UCSD-AML1 (cell line): ENCODE data around the gene NKX1-2.
"Not testable (repeated sequence)": the region's sequence is repeated elsewhere in the genome, so short reads cannot be mapped to it uniquely, and the experiment has no call there.

Source experiments
- DNase-seq: peaks from one replicate; lab custom pipeline; 2025; ENCODE audit not compliant: unreplicated experiment; lab: John Stamatoyannopoulos, UW

The NKX1-2 gene

DNA sequence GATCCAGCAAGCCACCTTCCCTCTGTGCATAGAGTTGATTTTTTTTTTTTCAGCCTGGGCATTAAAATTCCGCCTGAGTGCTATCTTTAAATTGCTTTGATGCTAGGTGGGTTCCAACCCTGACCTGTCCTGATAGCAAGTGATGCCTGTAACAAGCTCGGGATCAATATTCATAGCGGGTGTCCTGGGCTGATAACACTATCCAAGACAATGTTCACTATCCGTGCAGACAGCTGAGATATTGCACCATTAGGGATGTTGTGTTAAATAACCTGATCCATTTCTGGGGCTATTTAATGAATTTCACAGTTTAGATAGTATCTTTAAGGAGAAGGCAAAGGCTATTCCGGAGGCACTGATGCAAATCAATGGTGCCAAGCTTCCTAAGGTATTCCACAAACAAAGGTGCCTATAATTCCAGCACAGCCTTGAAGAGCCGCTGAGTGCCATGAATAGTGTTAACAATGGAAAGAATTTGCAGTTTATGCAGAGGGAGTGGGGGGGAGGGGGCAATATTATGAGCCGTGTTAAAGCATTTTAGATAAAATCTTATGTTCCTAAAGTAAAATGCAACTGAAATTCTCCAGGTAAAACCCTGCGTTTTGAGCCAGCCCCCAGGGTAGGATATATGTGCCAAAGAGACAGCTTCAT, 4.2 kb upstream of the NKX1-2 start:
- no peak for DNase-seq

DNA sequence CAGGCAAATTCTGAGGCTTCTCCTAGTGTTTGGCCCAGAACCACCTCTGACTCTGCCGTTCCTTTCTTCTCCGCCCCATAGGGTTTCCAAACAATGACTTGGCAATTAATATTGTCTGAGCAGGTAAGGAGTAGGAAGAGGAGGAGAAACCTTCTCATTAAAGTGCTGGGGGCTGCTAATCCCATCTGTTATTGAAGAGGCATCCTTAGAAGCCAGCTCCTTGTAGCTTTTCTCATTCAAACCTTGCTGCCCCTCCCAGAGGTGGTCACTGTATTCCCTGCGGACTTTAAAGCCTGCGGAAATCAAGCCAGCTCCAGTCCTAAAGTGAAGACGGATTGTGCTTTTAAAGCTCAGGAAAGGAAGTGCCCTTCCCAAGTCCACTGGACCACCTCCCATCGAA, 1.4 kb upstream of the NKX1-2 start:
- no peak for DNase-seq

DNA sequence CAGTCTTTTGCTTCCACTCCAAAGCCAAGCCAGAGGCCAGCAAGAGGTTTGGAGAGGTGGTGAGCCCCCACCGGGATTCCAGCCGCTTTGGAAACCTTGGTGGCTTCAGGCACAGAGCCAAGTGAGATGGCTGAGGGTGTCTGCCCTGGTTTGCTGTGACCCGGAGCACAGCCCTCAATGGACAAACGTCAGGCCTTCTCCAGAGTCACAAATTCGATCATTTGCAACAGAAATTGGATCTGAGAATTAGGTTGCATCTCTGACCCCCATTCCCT, 885 bp upstream of the NKX1-2 start:
- no peak for DNase-seq

DNA sequence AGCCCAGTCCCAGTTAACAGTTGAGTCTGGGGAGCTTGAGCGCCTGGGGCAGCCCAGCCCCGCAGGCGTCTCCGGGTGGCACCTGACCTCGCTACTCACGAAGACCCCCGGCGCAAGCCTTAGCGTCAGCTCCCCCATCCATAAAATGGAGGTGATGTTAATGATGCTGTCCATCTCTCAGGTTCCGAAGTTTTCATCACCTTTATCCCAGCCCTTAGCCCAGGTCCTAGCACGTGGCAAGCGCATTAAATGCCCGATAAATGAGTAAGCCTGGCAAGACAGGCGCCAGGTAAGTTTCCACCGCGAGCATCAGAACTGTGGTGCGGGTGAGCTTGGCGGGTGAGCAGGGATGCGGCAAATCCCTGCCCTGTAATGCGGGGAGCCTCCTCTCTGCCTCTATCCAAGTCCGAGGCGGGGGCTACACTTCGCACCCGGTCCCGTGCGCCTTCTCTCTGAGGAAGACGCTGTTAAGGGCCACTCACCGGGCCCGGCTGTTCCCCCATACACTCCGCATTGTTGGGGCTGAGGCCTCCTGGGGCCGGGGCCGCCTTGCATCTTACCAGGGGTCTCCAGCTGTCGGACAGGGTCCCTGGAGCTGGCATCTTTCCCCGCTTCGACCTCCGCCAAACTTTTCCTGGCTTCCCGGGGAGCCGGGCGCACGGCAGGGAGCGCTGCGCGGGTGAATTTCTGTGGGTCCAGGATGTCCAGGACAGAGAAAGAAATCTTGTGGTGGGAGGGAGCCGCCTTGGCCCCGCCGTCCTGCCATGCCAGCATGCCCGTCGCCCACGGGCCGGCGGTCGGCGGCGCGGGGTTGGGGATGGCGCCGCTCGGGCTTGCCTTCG, 444 bp downstream of the NKX1-2 start:
- DNase-seq = no peak

DNA sequence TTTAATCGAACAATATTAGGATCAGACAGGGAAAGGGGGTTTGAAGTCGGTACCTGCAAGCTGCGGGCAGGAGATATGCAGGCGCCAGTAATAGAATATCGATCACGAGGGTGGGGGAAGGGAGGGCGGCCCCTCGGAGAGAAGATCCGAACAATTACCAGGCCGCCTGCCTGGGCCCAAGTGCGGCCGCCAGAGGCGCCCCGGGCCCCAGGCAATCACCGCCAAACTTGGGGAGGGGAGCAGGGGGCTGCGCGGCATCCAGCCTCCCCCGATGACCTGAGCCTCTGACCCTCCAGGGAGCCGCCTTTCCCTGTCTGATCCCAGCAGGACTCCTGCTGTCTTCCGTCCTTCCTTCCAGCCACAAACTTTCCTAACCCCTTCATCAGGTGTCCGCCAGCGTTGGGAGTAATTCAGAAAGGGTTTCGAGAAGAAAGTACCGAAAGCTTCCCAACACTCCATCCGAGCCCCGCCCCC, 1.1 kb downstream of the NKX1-2 start:
- DNase-seq = no peak

DNA sequence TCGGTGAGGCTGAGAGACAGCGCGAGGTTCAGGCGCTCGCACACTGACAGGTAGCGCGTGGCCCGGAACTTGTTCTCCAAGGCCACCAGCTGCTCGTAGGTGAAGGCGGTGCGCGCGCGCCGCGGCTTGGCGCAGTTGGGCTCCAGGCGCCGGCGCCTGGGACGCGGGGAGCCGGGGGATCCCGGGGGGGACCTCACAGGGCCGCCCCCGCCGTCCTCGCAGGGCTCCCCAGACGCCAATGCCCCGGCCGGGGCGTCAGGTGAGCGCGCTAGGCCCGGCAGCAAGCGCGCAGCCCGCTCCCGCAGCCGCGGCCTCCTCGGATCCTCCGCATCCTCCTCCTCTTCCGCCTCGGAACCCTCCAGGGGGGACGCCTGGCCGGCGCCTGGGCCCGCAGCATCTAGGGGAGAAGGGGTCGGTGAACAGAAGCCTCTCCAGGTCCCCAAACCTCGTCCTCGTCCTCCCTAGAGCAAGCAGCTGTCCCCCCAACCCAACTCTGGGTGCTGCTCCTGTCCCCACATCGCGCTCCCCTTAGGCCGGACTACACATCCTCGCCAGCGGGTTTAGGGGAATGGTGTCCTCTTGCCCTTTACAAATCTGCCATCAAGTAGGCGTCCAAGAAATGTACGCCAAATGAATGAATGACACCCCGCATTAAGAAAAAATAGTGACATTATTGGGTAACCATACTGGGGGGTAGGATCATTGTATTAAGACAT, 1.9 kb downstream of the NKX1-2 start:
- no peak for DNase-seq

DNA sequence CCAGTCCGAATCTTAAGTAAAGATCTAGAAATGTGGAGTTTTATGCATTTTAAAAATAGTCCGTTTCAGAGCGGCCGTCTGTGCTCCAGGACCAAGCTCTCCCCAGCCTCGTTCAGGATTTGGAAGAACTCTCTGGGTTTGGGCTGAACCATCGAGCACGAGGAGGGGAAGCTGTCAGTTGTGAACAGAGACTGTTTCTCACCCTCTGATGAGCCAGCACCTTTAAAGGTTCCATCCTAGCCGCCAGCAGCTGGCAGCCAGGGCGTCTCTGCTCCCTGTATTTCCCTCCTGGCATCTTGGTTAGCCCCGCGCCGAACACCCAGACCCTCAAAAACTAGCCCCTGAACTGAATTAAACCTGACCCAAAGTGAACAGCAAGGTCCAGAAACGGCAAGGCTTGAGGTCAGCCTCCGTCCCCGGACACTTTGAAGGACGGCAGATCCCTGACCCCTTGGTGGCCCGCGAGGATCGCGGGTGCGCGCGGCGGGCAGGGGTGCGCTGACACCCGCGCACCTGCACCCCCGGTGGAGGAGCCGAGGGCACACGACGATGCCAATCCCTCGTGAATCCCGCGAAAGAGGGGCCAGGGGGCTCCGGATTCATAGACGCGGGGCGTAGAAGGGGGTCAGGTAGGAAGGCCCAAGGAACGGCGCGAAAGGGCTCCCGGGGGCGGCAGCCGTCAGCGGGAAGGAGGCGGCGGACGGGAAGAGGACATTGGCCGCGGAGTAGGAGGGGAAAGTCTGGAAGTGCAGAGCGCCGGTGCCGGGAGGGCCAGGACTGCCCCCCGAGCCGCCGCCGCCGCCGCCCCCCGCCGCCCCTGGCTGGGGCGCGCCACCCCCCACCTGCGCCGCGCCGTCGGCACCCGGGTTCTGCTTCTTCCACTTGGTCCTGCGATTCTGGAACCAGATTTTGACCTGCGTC, 2.7 kb downstream of the NKX1-2 start:
- DNase-seq = no peak

DNA sequence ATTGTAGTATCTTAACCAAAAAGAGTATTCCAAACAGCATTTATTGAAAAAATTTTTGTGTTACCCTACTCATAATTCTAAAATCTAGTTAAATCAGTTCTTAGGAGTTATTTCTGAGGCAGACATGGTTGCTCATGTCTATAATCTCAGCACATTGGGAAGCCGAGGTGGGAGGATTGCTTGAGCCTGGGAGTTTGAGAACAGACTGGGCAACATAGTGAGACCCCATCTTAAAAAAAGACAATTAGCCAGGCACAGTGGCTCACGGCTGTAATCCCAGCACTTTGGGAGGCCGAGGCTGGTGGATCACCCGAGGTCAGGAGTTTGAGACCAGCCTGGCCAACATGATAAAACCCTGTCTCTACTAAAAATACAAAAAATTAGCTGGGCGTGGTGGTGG, 8.1 kb downstream of the NKX1-2 start:
- DNase-seq = not testable (repeated sequence)

DNA sequence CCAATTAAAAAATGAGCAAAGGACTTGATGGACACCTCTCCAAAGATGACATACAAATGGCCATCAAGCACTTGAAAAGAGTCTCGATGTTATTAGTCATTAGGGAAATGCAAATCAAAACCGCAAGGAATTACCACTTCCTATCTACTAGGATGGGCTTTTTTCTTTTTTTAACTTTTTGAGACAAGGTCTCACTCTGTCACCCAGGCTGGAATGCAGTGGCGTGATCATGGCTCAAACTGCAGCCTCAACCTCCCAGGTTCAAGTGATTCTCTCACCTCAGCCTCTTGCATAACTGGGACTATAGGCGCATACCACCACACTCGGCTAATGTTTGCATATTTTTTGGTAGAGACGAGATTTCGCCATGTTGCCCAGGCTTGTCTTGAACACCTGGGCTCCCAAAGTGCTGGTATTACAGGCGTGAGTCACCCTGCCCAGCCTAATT, 13.6 kb downstream of the NKX1-2 start:
- no peak for DNase-seq

DNA sequence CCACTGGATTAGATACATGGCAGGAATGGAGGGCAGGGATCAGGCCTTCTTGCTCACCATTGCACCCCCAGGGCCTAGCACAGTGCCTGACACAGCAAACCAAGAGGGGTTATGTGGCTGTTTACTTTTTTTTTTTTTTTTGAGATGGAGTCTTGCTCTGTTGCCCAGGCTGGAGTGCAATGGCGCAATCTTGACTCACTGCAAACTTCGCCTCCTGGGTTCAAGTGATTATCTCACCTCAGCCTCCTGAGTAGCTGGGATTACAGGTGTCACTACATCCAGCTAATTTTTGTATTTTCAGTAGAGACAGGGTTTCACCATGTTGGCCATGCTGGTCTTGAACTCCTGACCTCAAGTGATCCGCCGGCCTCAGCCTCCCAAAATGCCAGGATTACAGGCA, 14.2 kb downstream of the NKX1-2 start:
- DNase-seq = not testable (repeated sequence)

DNA sequence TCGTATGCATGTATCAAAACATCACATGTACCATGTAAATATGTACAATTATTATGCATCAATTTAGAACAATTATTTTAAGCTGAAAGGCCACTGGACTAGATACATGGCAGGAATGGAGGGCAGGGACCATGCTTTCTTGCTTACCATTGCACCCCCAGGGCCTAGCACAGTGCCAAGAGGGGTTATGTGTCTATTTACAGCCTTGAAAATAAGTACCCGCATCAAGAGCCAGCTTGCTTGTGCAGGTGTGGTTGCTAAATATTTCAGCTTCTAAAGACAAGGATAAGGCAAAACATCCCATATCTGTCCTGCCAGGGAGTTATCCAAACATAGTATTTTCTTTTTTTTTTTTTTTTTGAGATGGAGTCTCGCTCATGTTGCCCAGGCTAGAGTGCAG, 16.4 kb downstream of the NKX1-2 start:
- DNase-seq = no peak

DNA sequence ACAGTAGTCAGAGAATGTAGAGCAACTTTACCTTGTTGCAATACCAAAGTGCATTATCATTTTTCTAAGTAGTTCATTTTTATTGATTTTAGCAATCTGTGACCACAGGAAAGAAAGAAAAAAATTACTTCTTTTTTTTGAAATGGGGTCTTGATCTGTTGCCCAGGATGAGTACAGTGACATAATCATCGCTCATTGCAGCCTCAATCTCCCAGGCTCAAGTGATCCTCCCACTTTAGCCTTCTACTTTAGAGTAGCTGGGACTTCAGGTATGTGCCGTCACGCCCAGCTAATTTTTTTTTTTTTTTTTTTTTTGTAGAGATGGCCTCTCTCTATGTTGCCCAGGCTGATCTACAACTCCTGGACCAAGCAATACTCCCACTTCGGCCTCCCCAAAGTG, 19.8 kb downstream of the NKX1-2 start:
- no peak for DNase-seq

DNA sequence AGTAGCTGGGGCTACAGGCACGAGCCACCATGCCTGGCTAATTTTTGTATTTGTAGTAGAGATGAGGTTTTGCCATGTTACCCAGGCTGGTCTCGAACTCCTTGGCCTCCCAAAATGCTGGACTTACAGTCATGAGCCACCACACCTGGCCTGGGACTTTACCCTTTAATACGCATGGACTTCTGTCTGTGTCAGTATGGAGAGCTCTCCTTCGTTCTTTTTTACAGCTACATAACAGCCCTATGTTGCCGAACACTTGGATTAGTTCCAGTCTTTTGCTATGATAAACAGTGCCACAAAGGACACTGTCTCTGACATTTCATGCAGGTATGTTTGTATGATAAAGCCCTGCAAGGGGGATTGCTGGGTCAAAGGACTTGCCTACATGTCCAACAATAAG, 20.3 kb downstream of the NKX1-2 start:
- no peak for DNase-seq

DNA sequence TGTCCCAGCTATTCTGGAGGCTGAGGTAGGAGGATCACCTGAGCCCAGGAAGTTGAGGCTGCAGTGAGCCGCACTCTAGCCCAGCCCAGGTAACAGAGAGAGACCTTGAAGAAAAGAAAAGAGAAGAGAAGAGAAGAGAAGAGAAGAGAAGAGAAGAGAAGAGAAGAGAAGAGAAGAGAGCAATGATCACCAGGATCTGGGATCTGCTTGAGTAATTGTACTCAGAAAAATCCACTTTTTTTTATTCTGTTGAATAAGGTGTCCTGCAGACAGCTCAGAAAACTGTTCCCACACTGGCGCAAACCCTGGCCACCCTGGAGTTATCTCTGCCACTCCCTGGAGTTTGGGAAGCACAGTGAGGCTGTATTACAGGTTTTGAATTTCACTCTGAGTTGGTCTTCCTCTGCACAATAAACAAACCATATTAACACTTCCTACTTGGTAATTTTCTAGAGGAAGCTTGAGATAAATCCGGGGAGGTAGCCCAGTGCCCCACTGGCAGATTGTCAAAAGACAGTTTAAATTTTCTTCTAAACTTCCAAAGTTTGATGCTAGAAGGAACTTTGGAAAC, 21.5 kb downstream of the NKX1-2 start:
- no peak for DNase-seq

DNA sequence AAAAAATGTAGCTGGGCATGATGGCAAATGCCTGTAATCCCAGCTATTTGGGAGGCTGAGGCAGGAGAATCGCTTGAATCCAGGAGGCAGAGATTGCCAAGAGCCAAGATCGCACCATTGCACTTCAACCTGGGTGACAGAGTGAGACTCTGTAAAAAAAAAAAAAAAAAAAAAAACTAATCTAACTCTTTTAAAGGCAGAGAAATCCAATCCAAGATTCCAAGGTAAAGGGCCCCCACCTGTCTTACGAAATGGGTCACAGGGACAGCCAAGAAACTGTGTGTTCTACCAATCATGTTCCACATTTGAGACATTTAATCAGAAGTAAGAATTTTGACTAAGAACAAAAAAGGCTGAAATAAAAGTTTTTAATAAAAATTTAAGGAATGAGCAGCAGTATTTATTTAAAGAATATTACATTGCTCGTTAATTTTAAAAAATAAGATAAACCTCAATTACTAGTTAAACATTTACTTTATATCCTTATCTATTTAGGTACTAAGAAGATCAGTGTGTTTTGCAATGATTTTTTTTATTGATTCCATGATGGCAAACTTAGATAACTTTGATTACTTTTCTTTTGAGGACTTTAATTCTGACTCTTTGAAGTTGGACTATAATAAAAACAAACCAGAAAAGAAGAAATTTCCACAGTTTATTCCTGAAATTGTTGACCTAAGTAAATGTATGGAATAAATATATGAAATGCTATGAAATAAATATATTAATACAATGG, 24.4 kb downstream of the NKX1-2 start:
- DNase-seq = no peak

DNA sequence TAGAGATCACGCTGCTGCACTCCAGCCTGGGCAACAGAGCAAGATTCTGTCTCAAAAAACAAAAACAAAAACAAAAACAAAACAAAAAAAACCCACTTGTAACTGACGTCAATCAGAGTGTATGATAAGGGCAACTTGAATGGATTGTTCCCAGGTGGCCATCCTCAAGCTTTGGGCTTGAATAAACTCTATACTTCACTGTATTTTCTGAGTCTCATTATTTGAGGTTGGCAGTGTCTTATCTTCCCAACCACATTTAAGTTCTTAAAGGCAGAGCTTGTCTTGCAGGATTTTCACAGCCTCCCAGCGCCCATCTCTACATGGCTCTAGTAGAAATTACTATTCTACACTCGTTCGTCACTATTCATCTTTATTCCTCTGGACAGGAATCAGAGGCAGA, 26.0 kb downstream of the NKX1-2 start:
- no peak for DNase-seq

DNA sequence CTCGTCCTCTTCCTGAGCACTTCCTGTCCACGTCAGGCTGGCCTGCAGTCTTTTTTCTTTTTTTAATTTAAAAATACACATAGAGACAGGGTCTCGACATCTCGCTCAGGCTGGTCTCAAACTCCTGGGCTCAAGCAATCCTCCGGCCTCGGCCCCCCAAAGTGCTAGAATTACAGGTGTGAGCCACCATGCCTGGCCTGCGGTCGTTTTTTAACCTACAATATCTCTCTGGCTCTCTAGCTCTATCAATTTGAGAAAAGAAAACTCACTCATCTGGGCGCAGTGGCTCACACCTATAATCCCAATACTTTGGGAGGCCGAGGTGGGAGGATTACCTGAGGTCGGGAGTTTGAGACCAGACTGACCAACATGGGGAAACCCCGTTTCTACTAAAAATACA, 27.1 kb downstream of the NKX1-2 start:
- DNase-seq = no peak

DNA sequence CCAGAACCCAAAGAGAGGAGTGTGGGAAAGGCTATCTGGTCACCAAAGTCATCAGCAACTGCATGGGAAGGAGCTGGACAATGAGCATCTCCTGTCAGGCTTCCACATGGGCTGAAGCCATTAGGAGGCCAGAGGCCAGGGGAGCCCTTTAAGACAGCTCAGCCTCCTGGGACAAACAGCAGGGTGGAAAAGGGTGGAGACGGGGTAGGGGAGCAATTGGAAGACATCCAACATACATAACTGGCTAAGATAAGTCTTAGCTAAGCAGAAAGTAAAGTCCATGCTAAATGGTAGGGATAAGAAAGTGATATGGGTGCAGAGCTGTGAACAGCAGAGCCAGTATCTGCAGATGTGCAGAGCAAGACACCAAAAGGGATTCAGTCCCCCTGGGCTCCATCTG, 29.6 kb downstream of the NKX1-2 start:
- DNase-seq = no peak

DNA sequence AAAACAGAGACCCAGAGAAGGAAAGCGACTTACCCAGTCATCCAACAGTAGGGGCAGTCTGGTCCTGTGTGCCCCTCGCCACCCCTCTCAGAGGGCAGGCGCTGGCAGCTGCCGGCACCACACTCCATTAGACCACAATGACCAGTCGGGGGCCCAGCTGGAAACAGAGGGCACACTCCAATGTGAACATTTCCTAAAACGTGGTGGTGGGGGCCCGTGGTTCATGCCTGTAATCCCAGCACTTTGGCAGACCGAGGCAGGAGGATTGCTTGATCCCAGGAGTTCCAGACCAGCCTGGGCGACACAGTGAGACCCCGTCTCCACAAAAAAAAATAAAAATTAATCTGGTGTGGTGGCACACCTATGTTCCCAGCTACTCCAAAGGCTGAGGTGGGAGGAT, 30.2 kb downstream of the NKX1-2 start:
- DNase-seq = no peak
